Stimulated activated CD4-positive, alpha-beta T cell treated with anti-CD3 and anti-CD28 coated beads, Interleukin-1b, Interleukin-23, amount 100 ng/mL, for 24 hours (primary cell): Measurements from ENCODE around the gene API5.

ENCODE experiments used
- DNase-seq, 4 experiments: peaks; one replicate each; pipeline ENCODE4 v3.0.0-alpha.2; 2020; ENCODE audit warnings: low read depth in 4 of 4, low spot score in 1 of 4

Gene API5

GRCh38 chr11:43359422-43359818 lies 47.6 kb downstream of the API5 start:
- DNase-seq: peak in 1 of 4 experiments; percentile 5

DNA sequence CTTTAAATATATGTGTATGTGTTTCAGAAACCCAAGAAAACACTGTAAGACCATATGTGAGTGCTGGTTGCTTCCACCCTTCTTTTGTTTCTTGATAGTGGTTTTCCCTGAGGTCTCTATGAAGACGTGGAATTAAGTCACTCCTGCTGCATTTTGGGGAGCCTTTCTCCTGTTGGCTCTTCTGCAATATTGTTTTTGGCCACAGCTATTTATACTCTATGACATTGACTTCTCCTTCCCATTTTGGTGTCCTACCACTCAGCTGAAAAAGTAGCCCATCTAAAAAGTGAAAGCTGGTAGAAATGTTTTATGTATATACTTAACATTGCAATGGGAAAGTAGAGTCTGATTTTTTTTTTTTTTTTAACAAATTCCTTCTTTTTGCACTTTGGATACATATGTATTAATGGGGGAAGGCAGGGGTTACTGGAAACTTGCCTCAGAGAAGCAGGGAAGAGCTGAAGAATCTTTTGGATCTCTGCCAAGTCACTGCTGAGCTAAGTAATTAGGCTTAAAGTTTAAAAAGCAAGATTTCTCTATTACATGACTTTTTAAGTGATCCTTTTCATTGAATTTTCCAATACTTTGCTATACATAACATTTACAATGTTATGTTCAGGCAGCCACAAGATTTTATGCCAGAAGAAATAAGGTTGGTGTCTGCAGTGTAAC lies 48.7 kb downstream of the API5 start:
- DNase-seq: no peak

GRCh38 chr11:43366677-43367076 lies 54.9 kb downstream of the API5 start:
- DNase-seq: no peak

GRCh38 chr11:43367382-43368178 lies 55.8 kb downstream of the API5 start:
- DNase-seq: no peak

GRCh38 chr11:43376065-43376464 lies 64.3 kb downstream of the API5 start:
- DNase-seq: no peak

GRCh38 chr11:43376594-43376993 lies 64.8 kb downstream of the API5 start:
- no peak for DNase-seq

DNA sequence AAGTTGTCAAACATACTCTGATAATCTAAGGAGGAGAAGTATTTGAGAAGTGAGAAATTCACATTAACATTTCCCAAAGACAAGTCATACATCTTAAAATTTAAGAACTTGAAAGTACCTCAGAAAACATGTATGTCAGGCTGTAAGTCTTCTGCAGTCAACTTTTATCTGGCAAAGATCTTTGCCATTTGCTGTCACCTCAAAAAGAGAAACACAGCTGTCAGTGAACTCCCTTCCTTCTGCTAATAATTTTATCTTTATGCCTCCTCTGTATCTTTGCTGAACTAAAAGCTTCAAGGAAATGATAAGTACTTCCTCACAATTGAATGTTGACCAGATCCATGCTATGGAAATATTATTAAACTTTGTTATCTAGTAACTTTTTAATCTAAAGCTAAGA lies 65.6 kb downstream of the API5 start:
- DNase-seq: no peak

GRCh38 chr11:43378897-43379296 lies 67.1 kb downstream of the API5 start:
- DNase-seq: no peak

DNA sequence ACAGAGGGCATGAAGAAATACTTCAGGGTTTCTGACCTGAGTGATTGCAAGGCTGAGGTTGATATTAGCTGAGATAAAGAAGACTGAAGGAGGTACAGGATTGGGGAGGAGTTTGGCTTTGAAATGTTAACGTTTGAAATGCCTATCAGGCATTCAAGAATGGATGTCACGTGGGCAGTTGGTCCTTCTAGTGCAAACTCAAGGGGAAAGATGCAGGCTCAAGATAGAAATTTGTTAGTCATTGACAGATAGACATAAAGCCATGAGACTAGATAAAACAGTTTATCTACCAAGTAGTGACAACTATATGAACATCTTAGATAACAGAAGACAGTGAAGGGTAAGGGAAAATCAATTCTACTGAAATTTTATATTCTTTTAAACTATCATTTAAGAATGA lies 70.0 kb downstream of the API5 start:
- DNase-seq: no peak

GRCh38 chr11:43382614-43383013 lies 70.8 kb downstream of the API5 start:
- no peak for DNase-seq

DNA sequence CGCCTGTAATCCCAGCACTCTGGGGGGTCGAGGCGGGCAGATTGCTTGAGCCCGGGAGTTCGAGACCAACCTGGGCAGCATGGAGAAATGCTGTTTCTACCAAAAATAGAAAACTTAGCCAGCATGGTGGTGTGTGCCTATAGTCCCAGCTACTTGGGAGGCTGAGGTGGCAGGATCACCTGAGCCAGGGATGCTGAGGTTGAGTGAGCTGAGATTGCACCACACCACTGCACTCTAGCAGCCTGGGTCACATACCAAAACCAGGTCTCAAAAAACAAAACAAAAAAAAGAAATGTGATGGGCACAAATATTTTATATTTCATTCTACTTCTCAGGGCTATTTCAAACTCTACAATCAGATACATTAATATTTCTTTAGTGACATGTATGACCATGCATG lies 72.6 kb downstream of the API5 start:
- DNase-seq: no peak

DNA sequence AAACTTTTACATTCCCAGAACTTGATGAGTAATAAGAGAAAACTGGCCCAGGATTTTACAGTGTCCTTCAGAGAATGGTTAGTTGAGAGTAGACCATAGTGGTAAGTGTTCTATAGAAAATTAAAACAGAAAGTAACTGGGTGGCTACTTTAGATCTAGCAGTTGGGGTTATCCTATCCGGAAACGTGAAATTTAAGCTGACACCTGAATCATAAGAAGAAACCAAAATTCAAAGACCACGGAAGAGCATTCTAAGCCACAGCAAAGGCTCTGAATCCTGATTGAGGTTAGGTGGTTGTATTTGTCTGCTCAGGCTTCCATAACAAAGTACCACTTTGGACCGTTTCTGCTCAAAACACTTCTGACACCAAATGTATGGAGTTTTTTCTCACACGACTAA lies 80.9 kb downstream of the API5 start:
- no peak for DNase-seq

DNA sequence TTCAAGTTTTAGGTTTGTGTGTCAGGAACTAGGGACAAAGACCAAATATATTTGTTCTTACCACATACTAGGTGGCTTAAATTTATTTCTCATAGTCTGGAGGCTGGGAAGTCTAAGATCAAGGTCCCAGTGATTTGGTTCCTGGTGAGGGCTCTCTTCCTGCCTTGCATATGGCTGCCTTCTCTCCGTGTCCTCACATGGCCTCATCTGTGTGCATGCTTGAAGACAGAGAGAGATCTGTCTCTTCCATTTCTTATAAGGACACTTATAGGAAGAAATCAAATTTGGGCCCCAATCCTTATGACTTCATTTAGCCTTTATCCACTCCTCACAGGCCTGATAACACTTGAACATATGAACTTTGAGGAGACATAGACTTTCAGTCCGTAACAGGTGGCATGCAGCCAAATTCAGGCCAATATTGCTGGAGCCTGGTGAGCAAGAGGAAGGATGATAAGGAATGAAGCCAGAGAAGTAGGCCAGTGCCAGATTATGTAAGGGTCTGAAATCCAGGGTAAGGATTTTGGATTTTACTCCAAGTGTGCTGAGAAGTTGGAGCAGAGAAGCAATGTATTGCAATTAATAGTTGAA lies 82.1 kb downstream of the API5 start:
- no peak for DNase-seq
